Measurements from ENCODE around the gene FCHSD2. TPM values are rescaled to one million over a fixed set of nuclear protein-coding genes. Genes with fewer than 3 reads are reported as not detected.

Gene FCHSD2
- total and polyA plus RNA-seq, 2 donors, result 12.5 to 22.3 TPM

GRCh38 chr11:72939031-72939430 is 203.1 kb downstream of the FCHSD2 start:
- no peak for DNase-seq (ENCODE audit: low read depth in 6 of 9, low spot score in 9 of 9)
- H3K27me3 ChIP-seq (ENCODE audit: control insufficient read depth in 2 of 2, insufficient read depth in 1 of 2, low read length in 1 of 2), result no peaks in the 10 kb centered on the region
- H3K4me1 ChIP-seq (ENCODE audit: control insufficient read depth in 2 of 2, insufficient read depth in 2 of 2, low read length in 2 of 2), result no peaks in the 10 kb centered on the region
- no peaks in the 10 kb centered on the region for H3K36me3 ChIP-seq (ENCODE audit: control insufficient read depth in 2 of 2, insufficient read depth in 2 of 2, low read length in 1 of 2)
- H3K9me3 ChIP-seq (ENCODE audit: control insufficient read depth in 2 of 2, insufficient read depth in 1 of 2, low read length in 1 of 2), result no peaks in the 10 kb centered on the region
- no peak overlapping the region for H3K4me3 ChIP-seq (ENCODE audit: low read length in 2 of 2)
- 96% methylated on average over 2 of the region's 2 CpGs for WGBS
- H3K27ac ChIP-seq (ENCODE audit: low read depth in 1 of 2, low read length in 1 of 2), result no peak overlapping the region

- WGBS, result 97% methylated on average over 4 of the region's 4 CpGs
- no peak overlapping the region for H3K4me3 ChIP-seq (ENCODE audit: low read length in 2 of 2)
- H3K36me3 ChIP-seq (ENCODE audit: control insufficient read depth in 2 of 2, insufficient read depth in 2 of 2, low read length in 1 of 2), result no peaks in the 10 kb centered on the region
- DNase-seq (ENCODE audit: low read depth in 6 of 9, low spot score in 9 of 9), result no peak
- H3K27ac ChIP-seq (ENCODE audit: low read depth in 1 of 2, low read length in 1 of 2), result no peak overlapping the region
- H3K4me1 ChIP-seq (ENCODE audit: control insufficient read depth in 2 of 2, insufficient read depth in 2 of 2, low read length in 2 of 2), result no peaks in the 10 kb centered on the region
- no peaks in the 10 kb centered on the region for H3K9me3 ChIP-seq (ENCODE audit: control insufficient read depth in 2 of 2, insufficient read depth in 1 of 2, low read length in 1 of 2)
- H3K27me3 ChIP-seq (ENCODE audit: control insufficient read depth in 2 of 2, insufficient read depth in 1 of 2, low read length in 1 of 2), result no peaks in the 10 kb centered on the region
These were observed 204.7 kb downstream of the FCHSD2 start for GRCh38 chr11:72937439-72937838.

- H3K36me3 ChIP-seq (ENCODE audit: control insufficient read depth in 2 of 2, insufficient read depth in 2 of 2, low read length in 1 of 2), result no peaks in the 10 kb centered on the region
- H3K27ac ChIP-seq (ENCODE audit: low read depth in 1 of 2, low read length in 1 of 2), result no peak overlapping the region
- no peak for DNase-seq (ENCODE audit: low read depth in 6 of 9, low spot score in 9 of 9)
- no peaks in the 10 kb centered on the region for H3K4me1 ChIP-seq (ENCODE audit: control insufficient read depth in 2 of 2, insufficient read depth in 2 of 2, low read length in 2 of 2)
- no peaks in the 10 kb centered on the region for H3K9me3 ChIP-seq (ENCODE audit: control insufficient read depth in 2 of 2, insufficient read depth in 1 of 2, low read length in 1 of 2)
- H3K4me3 ChIP-seq (ENCODE audit: low read length in 2 of 2), result no peak overlapping the region
- H3K27me3 ChIP-seq (ENCODE audit: control insufficient read depth in 2 of 2, insufficient read depth in 1 of 2, low read length in 1 of 2), result no peaks in the 10 kb centered on the region
These were observed 206.4 kb downstream of the FCHSD2 start for GRCh38 chr11:72935700-72936099.

- no peaks in the 10 kb centered on the region for H3K27me3 ChIP-seq (ENCODE audit: control insufficient read depth in 2 of 2, insufficient read depth in 1 of 2, low read length in 1 of 2)
- no peaks in the 10 kb centered on the region for H3K9me3 ChIP-seq (ENCODE audit: control insufficient read depth in 2 of 2, insufficient read depth in 1 of 2, low read length in 1 of 2)
- H3K4me1 ChIP-seq (ENCODE audit: control insufficient read depth in 2 of 2, insufficient read depth in 2 of 2, low read length in 2 of 2), result no peaks in the 10 kb centered on the region
- H3K36me3 ChIP-seq (ENCODE audit: control insufficient read depth in 2 of 2, insufficient read depth in 2 of 2, low read length in 1 of 2), result no peaks in the 10 kb centered on the region
- no peak overlapping the region for H3K4me3 ChIP-seq (ENCODE audit: low read length in 2 of 2)
- 98% methylated on average over 1 of the region's 1 CpG for WGBS
- no peak for DNase-seq (ENCODE audit: low read depth in 6 of 9, low spot score in 9 of 9)
- H3K27ac ChIP-seq (ENCODE audit: low read depth in 1 of 2, low read length in 1 of 2), result no peak overlapping the region
These were observed 210.0 kb downstream of the FCHSD2 start for GRCh38 chr11:72932132-72932570.

GRCh38 chr11:72930008-72930407 is 212.1 kb downstream of the FCHSD2 start:
- 89% methylated on average over 2 of the region's 2 CpGs for WGBS
- no peaks in the 10 kb centered on the region for H3K9me3 ChIP-seq (ENCODE audit: control insufficient read depth in 2 of 2, insufficient read depth in 1 of 2, low read length in 1 of 2)
- no peaks in the 10 kb centered on the region for H3K36me3 ChIP-seq (ENCODE audit: control insufficient read depth in 2 of 2, insufficient read depth in 2 of 2, low read length in 1 of 2)
- no peak overlapping the region for H3K27ac ChIP-seq (ENCODE audit: low read depth in 1 of 2, low read length in 1 of 2)
- no peaks in the 10 kb centered on the region for H3K27me3 ChIP-seq (ENCODE audit: control insufficient read depth in 2 of 2, insufficient read depth in 1 of 2, low read length in 1 of 2)
- DNase-seq (ENCODE audit: low read depth in 6 of 9, low spot score in 9 of 9), result no peak
- no peak overlapping the region for H3K4me3 ChIP-seq (ENCODE audit: low read length in 2 of 2)
- H3K4me1 ChIP-seq (ENCODE audit: control insufficient read depth in 2 of 2, insufficient read depth in 2 of 2, low read length in 2 of 2), result no peaks in the 10 kb centered on the region

- Histone ChIP-seq H3K4me1 (ENCODE audit: control insufficient read depth in 2 of 2, insufficient read depth in 2 of 2, low read length in 2 of 2) (no peaks in the 10 kb centered on the region), H3K9me3 (ENCODE audit: control insufficient read depth in 2 of 2, insufficient read depth in 1 of 2, low read length in 1 of 2) (no peaks in the 10 kb centered on the region), H3K4me3 (ENCODE audit: low read length in 2 of 2) (no peak overlapping the region), H3K27me3 (ENCODE audit: control insufficient read depth in 2 of 2, insufficient read depth in 1 of 2, low read length in 1 of 2) (no peaks in the 10 kb centered on the region), H3K36me3 (ENCODE audit: control insufficient read depth in 2 of 2, insufficient read depth in 2 of 2, low read length in 1 of 2) (no peaks in the 10 kb centered on the region), H3K27ac (ENCODE audit: low read depth in 1 of 2, low read length in 1 of 2) (no peak overlapping the region)
- WGBS, result 94% methylated on average over 1 of the region's 1 CpG
- no peak for DNase-seq (ENCODE audit: low read depth in 6 of 9, low spot score in 9 of 9)
These were observed 212.9 kb downstream of the FCHSD2 start for GRCh38 chr11:72929256-72929655.

- H3K4me3 ChIP-seq (ENCODE audit: low read length in 2 of 2), result no peak overlapping the region
- H3K9me3 ChIP-seq (ENCODE audit: control insufficient read depth in 2 of 2, insufficient read depth in 1 of 2, low read length in 1 of 2), result no peaks in the 10 kb centered on the region
- no peak overlapping the region for H3K27ac ChIP-seq (ENCODE audit: low read depth in 1 of 2, low read length in 1 of 2)
- DNase-seq (ENCODE audit: low read depth in 6 of 9, low spot score in 9 of 9), result no peak
- H3K27me3 ChIP-seq (ENCODE audit: control insufficient read depth in 2 of 2, insufficient read depth in 1 of 2, low read length in 1 of 2), result no peaks in the 10 kb centered on the region
- H3K4me1 ChIP-seq (ENCODE audit: control insufficient read depth in 2 of 2, insufficient read depth in 2 of 2, low read length in 2 of 2), result no peaks in the 10 kb centered on the region
- H3K36me3 ChIP-seq (ENCODE audit: control insufficient read depth in 2 of 2, insufficient read depth in 2 of 2, low read length in 1 of 2), result no peaks in the 10 kb centered on the region
These were observed 214.7 kb downstream of the FCHSD2 start for GRCh38 chr11:72927380-72927779.

- Histone ChIP-seq H3K36me3 (ENCODE audit: control insufficient read depth in 2 of 2, insufficient read depth in 2 of 2, low read length in 1 of 2) (no peaks in the 10 kb centered on the region), H3K27me3 (ENCODE audit: control insufficient read depth in 2 of 2, insufficient read depth in 1 of 2, low read length in 1 of 2) (no peaks in the 10 kb centered on the region), H3K9me3 (ENCODE audit: control insufficient read depth in 2 of 2, insufficient read depth in 1 of 2, low read length in 1 of 2) (no peaks in the 10 kb centered on the region), H3K4me1 (ENCODE audit: control insufficient read depth in 2 of 2, insufficient read depth in 2 of 2, low read length in 2 of 2) (no peaks in the 10 kb centered on the region), H3K4me3 (ENCODE audit: low read length in 2 of 2) (no peak overlapping the region), H3K27ac (ENCODE audit: low read depth in 1 of 2, low read length in 1 of 2) (no peak overlapping the region)
- DNase-seq (ENCODE audit: low read depth in 6 of 9, low spot score in 9 of 9), result no peak
- WGBS, result 98% methylated on average over 1 of the region's 1 CpG
These were observed 216.0 kb downstream of the FCHSD2 start for GRCh38 chr11:72926076-72926475.

- Histone ChIP-seq H3K9me3 (ENCODE audit: control insufficient read depth in 2 of 2, insufficient read depth in 1 of 2, low read length in 1 of 2) (no peaks in the 10 kb centered on the region), H3K27ac (ENCODE audit: low read depth in 1 of 2, low read length in 1 of 2) (no peak overlapping the region), H3K4me3 (ENCODE audit: low read length in 2 of 2) (no peak overlapping the region), H3K36me3 (ENCODE audit: control insufficient read depth in 2 of 2, insufficient read depth in 2 of 2, low read length in 1 of 2) (peaks cover 0 to 2% of the 10 kb centered on the region in 2 donors), H3K27me3 (ENCODE audit: control insufficient read depth in 2 of 2, insufficient read depth in 1 of 2, low read length in 1 of 2) (no peaks in the 10 kb centered on the region), H3K4me1 (ENCODE audit: control insufficient read depth in 2 of 2, insufficient read depth in 2 of 2, low read length in 2 of 2) (no peaks in the 10 kb centered on the region)
- 99% methylated on average over 9 of the region's 9 CpGs for WGBS
- DNase-seq (ENCODE audit: low read depth in 6 of 9, low spot score in 9 of 9), result no peak
These were observed 216.5 kb downstream of the FCHSD2 start for GRCh38 chr11:72925656-72926055.

Measured in thymus (tissue), 11 donors.